PC-9 (cell line): Measurements from ENCODE around the gene HTRA3.

Experiments used
- EZH2 ChIP-seq: fragments of 200-600 bp; sonication (generic); IDR thresholded peaks from 2 replicates; pipeline ENCODE4 v1.8.0; 2017; ENCODE audit warnings: antibody characterized with exemption, low read depth
- TF ChIP-seq, protein P1 (sequence below): fragments of 200-600 bp; sonication (generic); conservative IDR thresholded peaks from 2 replicates; pipeline ENCODE4 v1.6.1; 2017; ENCODE audit warnings: mixed run types, antibody characterized with exemption, mild to moderate bottlenecking, moderate library complexity

DNA sequence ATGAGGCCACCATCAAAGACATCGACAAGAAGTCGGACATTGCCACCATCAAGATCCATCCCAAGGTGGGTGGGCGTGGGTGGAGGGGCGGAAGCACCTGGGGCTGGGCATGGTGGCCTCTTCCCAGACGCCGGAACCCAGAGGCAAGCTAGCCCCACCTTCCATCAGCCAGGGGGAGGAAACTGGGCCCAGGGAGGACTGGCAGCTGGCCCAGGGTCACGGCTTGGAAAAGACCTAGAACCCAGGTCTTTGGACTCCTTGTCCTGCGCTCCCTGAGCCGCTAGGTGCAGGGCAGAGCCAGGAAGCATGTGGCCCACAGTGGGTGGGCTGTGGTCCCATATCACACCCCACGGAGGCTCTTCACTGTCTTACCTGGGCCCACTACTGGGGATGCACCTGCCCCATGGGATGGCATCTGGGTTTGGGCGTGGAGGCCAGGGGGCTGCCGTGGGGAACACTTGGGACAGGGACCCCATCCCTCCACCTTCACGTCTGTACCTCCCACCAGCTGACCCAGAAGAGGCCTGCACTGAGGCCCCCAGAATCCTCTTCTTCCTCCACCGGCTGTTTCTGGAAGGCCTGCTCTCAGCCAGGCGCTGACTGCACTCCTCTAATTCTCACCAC lies 17.3 kb downstream of the HTRA3 start:
- TF ChIP-seq, protein P1, sequence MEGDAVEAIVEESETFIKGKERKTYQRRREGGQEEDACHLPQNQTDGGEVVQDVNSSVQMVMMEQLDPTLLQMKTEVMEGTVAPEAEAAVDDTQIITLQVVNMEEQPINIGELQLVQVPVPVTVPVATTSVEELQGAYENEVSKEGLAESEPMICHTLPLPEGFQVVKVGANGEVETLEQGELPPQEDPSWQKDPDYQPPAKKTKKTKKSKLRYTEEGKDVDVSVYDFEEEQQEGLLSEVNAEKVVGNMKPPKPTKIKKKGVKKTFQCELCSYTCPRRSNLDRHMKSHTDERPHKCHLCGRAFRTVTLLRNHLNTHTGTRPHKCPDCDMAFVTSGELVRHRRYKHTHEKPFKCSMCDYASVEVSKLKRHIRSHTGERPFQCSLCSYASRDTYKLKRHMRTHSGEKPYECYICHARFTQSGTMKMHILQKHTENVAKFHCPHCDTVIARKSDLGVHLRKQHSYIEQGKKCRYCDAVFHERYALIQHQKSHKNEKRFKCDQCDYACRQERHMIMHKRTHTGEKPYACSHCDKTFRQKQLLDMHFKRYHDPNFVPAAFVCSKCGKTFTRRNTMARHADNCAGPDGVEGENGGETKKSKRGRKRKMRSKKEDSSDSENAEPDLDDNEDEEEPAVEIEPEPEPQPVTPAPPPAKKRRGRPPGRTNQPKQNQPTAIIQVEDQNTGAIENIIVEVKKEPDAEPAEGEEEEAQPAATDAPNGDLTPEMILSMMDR: no peak
- no peak for TF ChIP-seq EZH2
